Activated CD4-positive, CD25-positive, alpha-beta regulatory T cell treated with anti-CD3 and anti-CD28 coated beads, Interleukin-2, amount 50 U/mL, for 16 hours (primary cell): Measurements from ENCODE around the gene CAPSL.
"Not testable (repeated sequence)": the region's sequence is repeated elsewhere in the genome, so short reads cannot be mapped to it uniquely, and the experiment has no call there.

Experiments
- DNase-seq: peaks from one replicate; pipeline ENCODE4 v3.0.0-alpha.2; 2020; ENCODE audit warnings: low read depth, low spot score

CAPSL gene

GRCh38 chr5:35908228-35908627, 30.2 kb downstream of the CAPSL start:
- no peak for DNase-seq

GRCh38 chr5:35904443-35905132, 33.8 kb downstream of the CAPSL start:
- DNase-seq: no peak

- DNase-seq: no peak
Observed at GRCh38 chr5:35903631-35904203, 34.7 kb downstream of the CAPSL start.

GRCh38 chr5:35902046-35902672, 36.3 kb downstream of the CAPSL start:
- no peak for DNase-seq

- DNase-seq: no peak
Observed at GRCh38 chr5:35900972-35901695, 37.3 kb downstream of the CAPSL start.

GRCh38 chr5:35899800-35900199, 38.6 kb downstream of the CAPSL start:
- no peak for DNase-seq

GRCh38 chr5:35898952-35899660, 39.3 kb downstream of the CAPSL start:
- no peak for DNase-seq

GRCh38 chr5:35894131-35894530, 44.3 kb downstream of the CAPSL start:
- no peak for DNase-seq

- not testable (repeated sequence) for DNase-seq
Observed at GRCh38 chr5:35892799-35893198, 45.6 kb downstream of the CAPSL start.

- DNase-seq: no peak
Observed at GRCh38 chr5:35890021-35891020, 48.1 kb downstream of the CAPSL start.

GRCh38 chr5:35887321-35888100, 50.9 kb downstream of the CAPSL start:
- DNase-seq: no peak

GRCh38 chr5:35886381-35886780, 52.0 kb downstream of the CAPSL start:
- DNase-seq: no peak

- no peak for DNase-seq
Observed at GRCh38 chr5:35884773-35885172, 53.6 kb downstream of the CAPSL start.

- no peak for DNase-seq
Observed at GRCh38 chr5:35884191-35884769, 54.1 kb downstream of the CAPSL start.

GRCh38 chr5:35881758-35882157, 56.7 kb downstream of the CAPSL start:
- DNase-seq: no peak

GRCh38 chr5:35880156-35880555, 58.3 kb downstream of the CAPSL start:
- no peak for DNase-seq

GRCh38 chr5:35879649-35880048, 58.8 kb downstream of the CAPSL start:
- no peak for DNase-seq

GRCh38 chr5:35879096-35879495, 59.3 kb downstream of the CAPSL start:
- no peak for DNase-seq

- DNase-seq: no peak
Observed at GRCh38 chr5:35878079-35878478, 60.3 kb downstream of the CAPSL start.
